K562 (cell line): Measurements from ENCODE around the gene DHX36. TPM values are rescaled to one million over a fixed set of nuclear protein-coding genes. Genes with fewer than 3 reads are reported as not detected.

Experiments used
- ATAC-seq: fragments of 200-7000 bp; cut with Tn5 transposase; 3 replicates; pipeline ENCODE4 v1.9.1; 2020; ENCODE audit warnings: moderate library complexity
- BruUV-seq: library from RNA; stranded (reverse); fragments of 400-500 nt; replicated peaks from 2 replicates; lab custom pipeline; 2021; lab: Mats Ljungman, UMichigan
- CTCF ChIA-PET: fragments of 300-600 bp; formaldehyde crosslinking; extraction: SDS; loops from one replicate; lab custom pipeline; 2021; ENCODE audit warnings: low intra/inter-chr PET ratio; lab: Yijun Ruan, JAX
- POLR2A ChIA-PET: fragments of 300-600, 350-650 bp; sonication (Branson Sonifier 250); formaldehyde crosslinking; extraction: SDS; loops from one replicate; lab custom pipeline; 2021; ENCODE audit warnings: antibody characterized with exemption, inconsistent platforms; lab: Yijun Ruan, JAX
- DNase-seq, 4 experiments: peaks; one replicate each; pipeline versions ENCODE4 v3.0.0 to v3.0.0-alpha.2; 2011 to 2018; ENCODE audit warnings: low spot score in 3 of 4, mixed read lengths in 3 of 4; ENCODE audit errors: extremely low read depth in 1 of 4
- FAIRE-seq: peaks from 2 replicates; lab custom pipeline; 2011; peaks lifted over from hg19 to GRCh38; lab: Jason Lieb, UNC
- H2AFZ ChIP-seq: 2 replicates; pipeline ENCODE4 v1.6.0; 2011; ENCODE audit warnings: low read depth, low read length, control low read depth, inconsistent platforms
- H3K27ac ChIP-seq: fragments of 200-600 bp; 3 replicates; pipeline ENCODE4 v1.8.0; 2011; ENCODE audit warnings: low read depth, mild to moderate bottlenecking, control low read depth, inconsistent platforms, low read length, moderate library complexity, mixed read lengths; ENCODE audit errors: extremely low read depth
- H3K27me3 ChIP-seq, 2 experiments: fragments of 300-600 bp in 1 of 2; 2 replicates in 1 of 2; 3 replicates in 1 of 2; pipeline versions ENCODE4 v1.6.0 to v1.8.0; 2011; ENCODE audit warnings: inconsistent platforms in 2 of 2, low read length in 2 of 2, mild to moderate bottlenecking in 1 of 2, mixed read lengths in 1 of 2, moderate library complexity in 1 of 2; ENCODE audit not compliant: control insufficient read depth in 2 of 2, insufficient read depth in 2 of 2
- H3K36me3 ChIP-seq: fragments of 300-600 bp; 3 replicates; pipeline ENCODE4 v1.8.0; 2011; ENCODE audit warnings: mild to moderate bottlenecking, low read length, inconsistent platforms; ENCODE audit not compliant: control insufficient read depth, insufficient read depth
- H3K4me1 ChIP-seq, 2 experiments: fragments of 200-600 bp in 1 of 2; replicated peaks in 1 of 2; 2 replicates in 1 of 2; 3 replicates in 1 of 2; pipeline versions ENCODE4 v1.5.1 to v1.8.0; 2011; ENCODE audit warnings: inconsistent platforms in 2 of 2, low read length in 2 of 2, mild to moderate bottlenecking in 1 of 2, mixed read lengths in 1 of 2, moderate library complexity in 1 of 2; ENCODE audit not compliant: control insufficient read depth in 2 of 2, insufficient read depth in 2 of 2
- H3K4me2 ChIP-seq: 2 replicates; pipeline ENCODE4 v1.6.1; 2011; ENCODE audit warnings: low read length, control low read depth, inconsistent platforms, mixed read lengths; ENCODE audit not compliant: insufficient read depth
- H3K4me3 ChIP-seq: fragments of 200-600 bp; sonication (generic), shearing (Covaris generic); 2 replicates; pipeline ENCODE4 v1.5.1; 2016; ENCODE audit warnings: control low read depth, inconsistent platforms
- H3K79me2 ChIP-seq: fragments of 200-600 bp; 3 replicates; pipeline ENCODE4 v1.8.0; 2011; ENCODE audit warnings: low read length, inconsistent platforms; ENCODE audit not compliant: control insufficient read depth, insufficient read depth
- H3K9ac ChIP-seq, 2 experiments: 2 replicates each; pipeline versions ENCODE4 v1.6.0 to v1.6.1; 2011; ENCODE audit warnings: low read depth in 2 of 2, low read length in 2 of 2, control low read depth in 1 of 2, inconsistent platforms in 1 of 2, mild to moderate bottlenecking in 1 of 2, mixed read lengths in 1 of 2; ENCODE audit not compliant: insufficient read depth in 1 of 2
- H3K9me1 ChIP-seq: one replicate; pipeline ENCODE4 v1.6.0; 2011; ENCODE audit warnings: inconsistent platforms, mild to moderate bottlenecking, low read length, moderate library complexity; ENCODE audit not compliant: control insufficient read depth, insufficient read depth
- H3K9me3 ChIP-seq: replicated peaks from 2 replicates; pipeline ENCODE4 v1.5.1; 2011; ENCODE audit warnings: low read depth, low read length, inconsistent platforms; ENCODE audit not compliant: control insufficient read depth, insufficient read depth
- H4K20me1 ChIP-seq: replicated peaks from 2 replicates; pipeline ENCODE4 v1.6.1; 2011; ENCODE audit warnings: low read length, inconsistent platforms, mixed read lengths; ENCODE audit not compliant: control insufficient read depth, insufficient read depth
- KAT8 ChIP-seq: fragments of 450-650 bp; IDR thresholded peaks from 2 replicates; pipeline ENCODE4 v1.6.1; 2016; ENCODE audit warnings: low read depth, mild to moderate bottlenecking
- ZNF133 ChIP-seq: fragments of 250-450 bp; sonication (Bioruptor Pico); IDR thresholded peaks from 2 replicates; pipeline ENCODE4 v1.4.0; 2020; ENCODE audit warnings: mild to moderate bottlenecking
- ZNF586 ChIP-seq: fragments of 450-650 bp; formaldehyde crosslinking; conservative IDR thresholded peaks from 2 replicates; pipeline ENCODE4 v1.4.0; 2020; ENCODE audit warnings: mild to moderate bottlenecking, moderate library complexity
- ZSCAN29 ChIP-seq: fragments of 450-650 bp; IDR thresholded peaks from 2 replicates; pipeline ENCODE4 v1.6.1; 2017
- WGBS: fragments of 100-300 bp; shearing (Covaris generic); methylation state at CpG from one replicate; pipeline ENCODE4 v1.1.6; 2016; ENCODE audit warnings: low coverage, mixed read lengths; ENCODE audit not compliant: insufficient coverage; ENCODE audit errors: missing lambda C conversion rate; 5-methylcytosine and 5-hydroxymethylcytosine counted together
- in situ Hi-C: fragments of 300-500 bp; cut with MboI; formaldehyde crosslinking; loops from 4 replicates; pipeline ENCODE4 v1.15.0; 2018; ENCODE audit warnings: inconsistent platforms, mixed read lengths
- intact Hi-C: fragments of 100-400 bp; cut with micrococcal nuclease; formaldehyde crosslinking; loops from 2 replicates; pipeline ENCODE4 v1.14.2; 2022
- polyA plus RNA-seq, 8 experiments: library from polyadenylated mRNA; depleted of rRNA in 4 of 8; stranded (reverse) in 5 of 8; unstranded in 3 of 8; fragments of >200 nt; fragmentation: Nextera tagmentation in 2 of 8; fragmentation: Illumina TruSeq in 1 of 8; extraction: Ambion mirVana in 2 of 8; extraction: Trizol in 1 of 8; gene quantifications; 2 replicates each; pipeline versions ENCODE4 v1.2.1 to v1.2.3, GENCODE V29; 2011 to 2014; ENCODE audit warnings: inconsistent platforms in 1 of 8, missing spikeins in 1 of 8
- total RNA-seq, 7 experiments: library from RNA; depleted of rRNA in 6 of 7; stranded (reverse); fragments of >200 nt in 6 of 7; fragmentation: Illumina TruSeq in 2 of 7; extraction: Trizol in 2 of 7; gene quantifications; 2 replicates each; pipeline versions ENCODE4 v1.2.1 to v1.2.3, GENCODE V29; 2011 to 2021; ENCODE audit warnings: low replicate concordance in 1 of 7
- TF ChIP-seq, protein P1 (sequence below): sonication (generic); formaldehyde crosslinking; IDR thresholded peaks from 2 replicates; pipeline ENCODE4 v1.8.1; 2023; ENCODE audit warnings: mild to moderate bottlenecking, missing genetic modification reagents
- TF ChIP-seq, protein P2 (sequence below): sonication (generic); formaldehyde crosslinking; IDR thresholded peaks from 2 replicates; pipeline ENCODE4 v1.8.0; 2022; ENCODE audit warnings: missing genetic modification reagents, mild to moderate bottlenecking, moderate library complexity, borderline replicate concordance

Gene DHX36
- total and polyA plus RNA-seq, 9 of the 15 experiments (the other 6 are each of a cell fraction or from before 2014, with no cell fraction given): 44.3 to 98.7 (median 57.0) TPM

DNA sequence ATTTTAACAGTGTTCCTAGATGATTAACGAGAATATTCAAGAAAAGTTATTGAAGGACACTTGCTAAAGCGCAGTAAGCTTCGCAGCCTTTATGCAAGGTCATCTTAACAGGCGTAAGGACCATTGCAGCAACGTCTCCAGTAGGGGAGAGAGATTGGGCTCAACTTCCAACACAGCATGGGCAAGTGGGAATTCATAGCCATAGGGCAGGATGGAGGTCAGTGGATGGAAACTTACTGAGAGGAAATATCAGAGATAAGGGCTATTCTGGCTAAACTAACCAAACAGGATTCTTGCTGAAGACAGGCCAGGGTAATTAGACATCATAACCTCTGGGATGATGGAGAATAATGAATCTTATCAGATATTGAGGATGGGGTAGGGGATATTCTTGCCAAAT lies 82.8 kb downstream of the DHX36 start:
- H3K27me3 ChIP-seq: no peaks in the 10 kb centered on the region; a peak in 2 of 5 replicates
- H3K4me2 ChIP-seq: no peak overlapping the region
- no TSS peak for BruUV-seq
- in situ Hi-C loops (no loop called here), intact Hi-C loops (no loop called here)
- 3% methylated on average over 5 of the region's 5 CpGs for WGBS
- no peak overlapping the region for H3K4me3 ChIP-seq
- H3K27ac ChIP-seq: no peak overlapping the region
- no peak for FAIRE-seq
- no peaks in the 10 kb centered on the region for H4K20me1 ChIP-seq
- TF ChIP-seq, protein P1, sequence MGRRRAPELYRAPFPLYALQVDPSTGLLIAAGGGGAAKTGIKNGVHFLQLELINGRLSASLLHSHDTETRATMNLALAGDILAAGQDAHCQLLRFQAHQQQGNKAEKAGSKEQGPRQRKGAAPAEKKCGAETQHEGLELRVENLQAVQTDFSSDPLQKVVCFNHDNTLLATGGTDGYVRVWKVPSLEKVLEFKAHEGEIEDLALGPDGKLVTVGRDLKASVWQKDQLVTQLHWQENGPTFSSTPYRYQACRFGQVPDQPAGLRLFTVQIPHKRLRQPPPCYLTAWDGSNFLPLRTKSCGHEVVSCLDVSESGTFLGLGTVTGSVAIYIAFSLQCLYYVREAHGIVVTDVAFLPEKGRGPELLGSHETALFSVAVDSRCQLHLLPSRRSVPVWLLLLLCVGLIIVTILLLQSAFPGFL (CRISPR knock-in tag): no peak
- TF ChIP-seq, protein P2, sequence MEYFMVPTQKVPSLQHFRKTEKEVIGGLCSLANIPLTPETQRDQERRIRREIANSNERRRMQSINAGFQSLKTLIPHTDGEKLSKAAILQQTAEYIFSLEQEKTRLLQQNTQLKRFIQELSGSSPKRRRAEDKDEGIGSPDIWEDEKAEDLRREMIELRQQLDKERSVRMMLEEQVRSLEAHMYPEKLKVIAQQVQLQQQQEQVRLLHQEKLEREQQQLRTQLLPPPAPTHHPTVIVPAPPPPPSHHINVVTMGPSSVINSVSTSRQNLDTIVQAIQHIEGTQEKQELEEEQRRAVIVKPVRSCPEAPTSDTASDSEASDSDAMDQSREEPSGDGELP (CRISPR knock-in tag): no peak
- TF ChIP-seq ZNF133 (no peak), KAT8 (no peak), ZNF586 (no peak), ZSCAN29 (no peak)
- TF ChIP-seq, all 486 proteins: peak for 0
- Histone ChIP-seq H3K9me3 (no peaks in the 10 kb centered on the region), H3K36me3 (no peaks in the 10 kb centered on the region), H3K9ac (no peak overlapping the region), H3K79me2 (no peaks in the 10 kb centered on the region), H2AFZ (no peak overlapping the region), H3K9me1 (no peaks in the 10 kb centered on the region), H3K4me1 (no peaks in the 10 kb centered on the region)
- ChIA-PET POLR2A (no interaction called here), CTCF (no interaction called here)
- ATAC-seq: no peak
- no peak for DNase-seq
